HCT116 (cell line): Measurements from ENCODE around the gene ARSJ. TPM values are rescaled to one million over a fixed set of nuclear protein-coding genes. Genes with fewer than 3 reads are reported as not detected.

Experiments used
- total RNA-seq: library from RNA; stranded (reverse); gene quantifications from one replicate; pipeline ENCODE4 v1.2.1, GENCODE V29; 2021; ENCODE audit not compliant: unreplicated experiment

ARSJ gene
- total RNA-seq, 1 experiment from 2014 or later, result 2.3 TPM

Other genes starting within 250 kb of the ARSJ start
- gene CAMK2D, start 217.9 kb downstream of the ARSJ start, total RNA-seq, result 67.0 TPM